Mucosa of descending colon (tissue), 3 donors: ENCODE measurements around the gene KIAA0586. TPM values are rescaled to one million over a fixed set of nuclear protein-coding genes. Genes with fewer than 3 reads are reported as not detected.
"Not testable (repeated sequence)": the region's sequence is repeated elsewhere in the genome, so short reads cannot be mapped to it uniquely, and the experiment has no call there.

Source experiments
- ATAC-seq: fragments of 200-7000 bp; cut with Tn5 transposase; one replicate; pipeline ENCODE4 v1.9.1; 2020; ENCODE audit warnings: mild to moderate bottlenecking, moderate library complexity
- DNase-seq, 3 donors: peaks; one replicate each; pipeline ENCODE4 v3.0.0-alpha.2; 2020
- H3K36me3 ChIP-seq: fragments of 200-600 bp; one replicate; pipeline ENCODE4 v1.8.0; 2021; ENCODE audit warnings: low read depth, mild to moderate bottlenecking
- H3K4me1 ChIP-seq: fragments of 200-600 bp; one replicate; pipeline ENCODE4 v1.8.0; 2021; ENCODE audit warnings: low read depth, mild to moderate bottlenecking
- H3K4me3 ChIP-seq: fragments of 200-600 bp; one replicate; pipeline ENCODE4 v1.8.0; 2021; ENCODE audit warnings: mild to moderate bottlenecking
- H3K9me3 ChIP-seq: fragments of 200-600 bp; one replicate; pipeline ENCODE4 v1.8.0; 2021; ENCODE audit warnings: mild to moderate bottlenecking
- CTCF ChIP-seq: fragments of 200-600 bp; IDR thresholded peaks from one replicate; pipeline ENCODE4 v1.8.0; 2022; ENCODE audit warnings: antibody characterized with exemption, mild to moderate bottlenecking
- intact Hi-C, 2 donors: fragments of 100-400 bp; cut with DNase I in 1 of 2; cut with micrococcal nuclease in 1 of 2; formaldehyde crosslinking; loops; one replicate each; pipeline versions ENCODE4 v1.11.0 to v1.11.1; 2022; cut with DNase I, micrococcal nuclease
- total RNA-seq, 3 donors: library from RNA; stranded (reverse); fragmentation: NEBNext Ultra II Directional in 2 of 3; extraction: Animal tissue kit (Norgen Biotek cat#: 25700) in 2 of 3; gene quantifications; one replicate each; pipeline versions ENCODE4 v1.2.1 to v1.2.4, GENCODE V29; 2021 to 2023
- donor health status: DM: no; HTN: no; CAD: no; lungs with moderate emphysema.
- donor health status: DM: no; HTN: no; CAD: no.
- donor health status: DM: no; HTN: yes; CAD: no.

The KIAA0586 gene
- total RNA-seq, 3 donors from 2014 or later = 15.1 to 17.4 (median 17.4) TPM

- no peaks in the 10 kb centered on the region for H3K9me3 ChIP-seq
- H3K4me3 ChIP-seq = no peak overlapping the region
- no peak for DNase-seq
- intact Hi-C loops = no loop called here
- no peak for TF ChIP-seq CTCF
- H3K36me3 ChIP-seq = no peaks in the 10 kb centered on the region
- H3K4me1 ChIP-seq = no peaks in the 10 kb centered on the region
- no peak for ATAC-seq
Measured at GRCh38 chr14:58466459-58466858, 38.9 kb downstream of the KIAA0586 start.

GRCh38 chr14:58467575-58467974, 40.1 kb downstream of the KIAA0586 start:
- H3K36me3 ChIP-seq = no peaks in the 10 kb centered on the region
- H3K4me3 ChIP-seq = no peak overlapping the region
- no peak for TF ChIP-seq CTCF
- intact Hi-C loops = no loop called here
- ATAC-seq (no peak), DNase-seq (no peak)
- H3K4me1 ChIP-seq = no peaks in the 10 kb centered on the region
- no peaks in the 10 kb centered on the region for H3K9me3 ChIP-seq

- intact Hi-C loops = no loop called here
- Histone ChIP-seq H3K4me1 (no peaks in the 10 kb centered on the region), H3K4me3 (no peak overlapping the region), H3K36me3 (no peaks in the 10 kb centered on the region), H3K9me3 (no peaks in the 10 kb centered on the region)
- no peak for DNase-seq
- ATAC-seq = no peak
- TF ChIP-seq CTCF = no peak
Measured at GRCh38 chr14:58469309-58469708, 41.8 kb downstream of the KIAA0586 start.

- Histone ChIP-seq H3K9me3 (no peaks in the 10 kb centered on the region), H3K36me3 (no peaks in the 10 kb centered on the region), H3K4me1 (no peaks in the 10 kb centered on the region), H3K4me3 (no peak overlapping the region)
- TF ChIP-seq CTCF = no peak
- ATAC-seq (no peak), DNase-seq (no peak)
- intact Hi-C loops = no loop called here
Measured at GRCh38 chr14:58476320-58476719, 48.8 kb downstream of the KIAA0586 start.

GRCh38 chr14:58477653-58478052, 50.1 kb downstream of the KIAA0586 start:
- DNase-seq (no peak), ATAC-seq (no peak)
- intact Hi-C loops = no loop called here

GRCh38 chr14:58478329-58478728, 50.8 kb downstream of the KIAA0586 start:
- DNase-seq, H3K4me3 ChIP-seq, H3K9me3 ChIP-seq, H3K4me1 ChIP-seq, ATAC-seq, intact Hi-C loops, H3K36me3 ChIP-seq: not testable (repeated sequence)

More at GRCh38 chr14:58477653-58478052, 50.1 kb downstream of the KIAA0586 start:
- H3K9me3 ChIP-seq = no peaks in the 10 kb centered on the region
- H3K4me3 ChIP-seq = no peak overlapping the region
- H3K4me1 ChIP-seq = no peaks in the 10 kb centered on the region
- no peak for TF ChIP-seq CTCF
- H3K36me3 ChIP-seq = no peaks in the 10 kb centered on the region
